ENCODE measurements around the gene SNX33. TPM values are rescaled to one million over a fixed set of nuclear protein-coding genes. Genes with fewer than 3 reads are reported as not detected.
A peak's percentile ranks its signal among the peaks of the same experiment; 100 is the strongest.
"Not testable (repeated sequence)": the region's sequence is repeated elsewhere in the genome, so short reads cannot be mapped to it uniquely, and the experiment has no call there.

The SNX33 gene
- total and polyA plus RNA-seq, 9 donors, result 16.0 to 37.3 (median 28.3) TPM

- Histone ChIP-seq H3K36me3 (no peaks in the 10 kb centered on the region), H3K4me3 (no peak overlapping the region), H3K27me3 (no peaks in the 10 kb centered on the region), H3K9me3 (no peaks in the 10 kb centered on the region), H3K27ac (no peak overlapping the region), H3K4me1 (ENCODE audit: insufficient read depth) (peaks cover 11% of the 10 kb centered on the region)
- TF ChIP-seq POLR2A (IDR thresholded peaks at IDR 0.05) (no peak), CTCF (IDR thresholded peaks at IDR 0.05) (no peak), EP300 (IDR thresholded peaks at IDR 0.05) (no peak)
- 85 to 90% (median 85%) methylated on average over 16 of the region's 16 CpGs for WGBS, 3 donors
- intact Hi-C loops (cut with DNase I), result loop anchor here in 1 of 4 donors (10.0 kb wide), 1 partner anchor 303 kb away; no protein-coding TSS in a partner anchor
- DNase-seq, result no peak
Measured at GRCh38 chr15:75677465-75678323, 30.0 kb downstream of the SNX33 start.

- H3K9me3 ChIP-seq; H3K27ac ChIP-seq; H3K4me1 ChIP-seq (ENCODE audit: insufficient read depth); H3K27me3 ChIP-seq; DNase-seq; H3K4me3 ChIP-seq; H3K36me3 ChIP-seq: not testable (repeated sequence)
- intact Hi-C loops (cut with DNase I), result loop anchor here in 1 of 4 donors (10.0 kb wide), 1 partner anchor 304 kb away; no protein-coding TSS in a partner anchor
- 93% methylated on average over 6 of the region's 6 CpGs for WGBS, 3 donors
Measured at GRCh38 chr15:75678324-75678690, 30.6 kb downstream of the SNX33 start.

GRCh38 chr15:75680007-75680789 is 32.5 kb downstream of the SNX33 start:
- intact Hi-C loops (cut with DNase I), result loop anchor here in 3 of 4 donors (5.0 to 10.0 kb wide), 8 partner anchors 33 to 175 kb away; partner anchors contain the start of gene SNX33 (in 1 of the 3)
- Histone ChIP-seq H3K9me3 (no peaks in the 10 kb centered on the region), H3K36me3 (no peaks in the 10 kb centered on the region), H3K27me3 (no peaks in the 10 kb centered on the region), H3K27ac (no peak overlapping the region), H3K4me3 (no peak overlapping the region), H3K4me1 (ENCODE audit: insufficient read depth) (peaks cover 5% of the 10 kb centered on the region)
- 71 to 75% (median 75%) methylated on average over 11 of the region's 11 CpGs for WGBS, 3 donors
- no peak for DNase-seq
- TF ChIP-seq CTCF (IDR thresholded peaks at IDR 0.05) (no peak), POLR2A (IDR thresholded peaks at IDR 0.05) (no peak), EP300 (IDR thresholded peaks at IDR 0.05) (no peak)

- no peaks in the 10 kb centered on the region for H3K27me3 ChIP-seq
- WGBS, 3 donors, result 81 to 88% (median 86%) methylated on average over 31 to 40 of the region's 40 CpGs
- no peak overlapping the region for H3K4me3 ChIP-seq
- intact Hi-C loops (cut with DNase I), result loop anchor here in 3 of 4 donors (5.0 to 10.0 kb wide), 8 partner anchors 35 to 178 kb away; partner anchors contain the start of gene SNX33 (in 1 of the 3)
- H3K27ac ChIP-seq, result no peak overlapping the region
- peak in 1 of 5 donors; percentile 35 for DNase-seq
- H3K36me3 ChIP-seq, result no peaks in the 10 kb centered on the region
- TF ChIP-seq POLR2A (IDR thresholded peaks at IDR 0.05) (no peak), EP300 (IDR thresholded peaks at IDR 0.05) (no peak), CTCF (IDR thresholded peaks at IDR 0.05) (no peak)
- H3K4me1 ChIP-seq (ENCODE audit: insufficient read depth), result peaks cover 4% of the 10 kb centered on the region
- no peaks in the 10 kb centered on the region for H3K9me3 ChIP-seq
Measured at GRCh38 chr15:75682181-75683135, 34.7 kb downstream of the SNX33 start.
